Stimulated activated CD4-positive, alpha-beta T cell treated with anti-CD3 and anti-CD28 coated beads, Interleukin-2, amount 100 ng/mL, for 4 hours (primary cell): ENCODE measurements around the gene ODC1.
"Not testable (repeated sequence)": the region's sequence is repeated elsewhere in the genome, so short reads cannot be mapped to it uniquely, and the experiment has no call there.

Experiments
- DNase-seq: peaks from one replicate; pipeline ENCODE4 v3.0.0-alpha.2; 2020; ENCODE audit warnings: low read depth

ODC1 gene

DNA sequence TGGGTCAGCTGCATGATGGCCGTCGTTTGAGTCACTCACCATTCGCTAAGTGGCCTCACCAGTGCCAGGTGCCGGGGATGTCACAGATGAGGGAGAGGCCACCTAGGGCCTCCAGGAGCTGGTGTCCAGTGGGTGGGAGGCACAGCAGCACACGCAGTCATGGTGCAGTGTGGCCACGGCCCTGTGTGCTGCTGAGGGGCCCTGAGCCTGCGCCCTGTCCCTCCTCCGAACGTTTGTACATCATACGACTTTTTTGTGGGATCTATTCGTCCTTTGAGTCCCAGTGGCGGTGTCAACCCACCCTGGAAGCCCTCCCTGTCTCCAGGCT is 30.1 kb upstream of the ODC1 start:
- DNase-seq, result no peak

DNA sequence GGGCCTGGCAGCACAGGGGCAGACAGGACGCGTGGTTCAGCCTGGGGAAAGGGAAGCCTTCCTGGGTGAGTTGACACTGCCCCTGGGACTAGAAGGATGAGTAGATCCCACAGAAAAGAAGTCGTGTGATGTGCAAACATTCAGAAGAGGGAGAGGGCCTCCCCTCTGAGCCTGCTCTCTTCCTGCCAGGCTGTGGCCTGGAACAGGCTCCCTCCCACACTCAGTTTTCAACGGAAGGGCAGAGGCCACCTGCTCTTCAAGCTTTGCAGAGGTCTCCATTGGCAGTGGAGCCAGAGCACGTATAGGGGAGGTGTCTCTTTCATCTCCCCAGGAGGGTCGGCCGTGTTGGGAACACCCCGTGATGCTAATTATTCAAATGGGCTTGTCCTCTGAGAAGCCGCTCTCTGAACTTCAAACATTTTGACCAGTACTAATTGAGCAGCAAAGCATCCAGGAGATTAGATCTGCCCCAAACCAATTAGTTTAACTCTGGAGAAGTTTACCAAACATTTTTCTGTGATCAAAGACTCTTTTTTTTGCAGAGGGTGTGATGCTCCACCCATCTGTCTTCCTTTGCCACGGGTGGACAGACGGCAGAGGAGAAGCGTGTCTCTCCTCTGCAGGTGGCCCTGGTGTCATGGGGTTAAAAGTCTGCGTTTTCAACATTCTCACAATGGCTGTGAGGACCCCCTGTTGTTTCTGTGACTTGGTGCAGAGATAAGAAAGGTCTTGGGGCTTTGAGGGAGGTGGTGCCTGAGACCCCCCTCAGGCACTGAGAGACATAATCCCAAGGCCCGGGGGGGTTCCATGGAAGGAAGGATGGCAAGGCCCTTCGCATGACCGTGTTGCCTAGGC is 29.5 kb upstream of the ODC1 start:
- DNase-seq, result no peak

DNA sequence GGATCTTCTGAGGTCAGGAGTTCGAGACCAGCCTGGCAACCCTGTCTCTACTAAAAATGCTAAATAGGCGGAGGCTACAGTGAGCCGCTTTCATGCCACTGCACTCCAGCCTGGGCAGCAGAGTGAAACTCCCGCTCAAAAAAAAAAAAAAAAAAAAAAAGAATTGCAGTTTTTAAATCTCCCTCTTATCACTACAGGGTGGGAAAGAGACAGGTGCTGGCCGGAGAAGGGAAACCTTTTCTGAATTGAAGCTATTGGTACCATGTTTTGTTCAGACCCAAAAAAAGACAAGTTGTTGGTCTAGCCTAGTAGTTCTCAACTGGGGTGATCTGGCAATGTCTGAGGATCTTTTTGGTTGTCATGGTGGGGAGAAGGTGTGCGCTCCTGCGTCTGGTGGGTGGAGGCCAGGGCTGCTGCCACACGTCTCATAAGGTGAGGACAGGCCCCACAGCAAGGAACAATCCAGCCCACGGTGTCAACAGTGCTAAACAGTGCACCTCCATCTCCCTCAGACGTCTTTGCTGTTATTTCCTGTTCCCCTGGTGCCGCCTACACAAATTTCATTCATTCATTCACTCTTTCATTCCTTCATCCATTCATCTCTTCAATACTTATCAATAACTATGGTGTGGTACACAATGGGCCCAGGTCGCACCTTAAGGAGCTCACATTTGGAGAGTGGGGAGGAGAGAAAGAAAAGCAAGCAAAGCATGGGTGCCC is 28.8 kb upstream of the ODC1 start:
- no peak for DNase-seq

GRCh38 chr2:10475811-10476660 is 27.9 kb upstream of the ODC1 start:
- no peak for DNase-seq

DNA sequence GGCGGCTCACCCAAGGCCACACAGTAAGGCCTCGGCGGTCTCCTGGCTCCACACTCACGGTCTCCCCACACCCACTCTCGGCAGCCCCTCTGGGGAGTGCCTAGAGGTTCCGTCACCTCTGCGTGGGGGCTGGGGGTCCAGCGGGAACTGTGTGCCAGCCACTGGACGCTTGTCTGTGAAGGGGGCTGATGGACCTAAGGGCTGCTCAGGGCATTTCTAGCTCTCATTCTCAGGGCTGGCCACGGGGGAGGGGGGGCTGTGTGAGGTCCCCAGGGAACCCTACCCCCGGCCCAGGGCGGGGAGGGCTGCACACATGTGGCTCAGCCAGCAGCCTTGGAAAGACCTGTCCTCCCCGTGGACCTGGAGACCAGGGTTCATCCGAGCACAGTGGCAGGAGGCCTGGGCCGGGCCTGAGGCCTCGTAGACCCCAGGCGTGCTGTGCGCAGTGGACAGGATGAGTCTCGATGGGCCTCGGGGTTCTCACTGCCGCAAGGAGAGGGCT is 27.1 kb upstream of the ODC1 start:
- no peak for DNase-seq

GRCh38 chr2:10473121-10473756 is 25.1 kb upstream of the ODC1 start:
- DNase-seq, result no peak

GRCh38 chr2:10471955-10472354 is 23.8 kb upstream of the ODC1 start:
- DNase-seq, result no peak

GRCh38 chr2:10471046-10471571 is 23.0 kb upstream of the ODC1 start:
- no peak for DNase-seq

GRCh38 chr2:10469955-10470608 is 22.0 kb upstream of the ODC1 start:
- DNase-seq, result no peak

DNA sequence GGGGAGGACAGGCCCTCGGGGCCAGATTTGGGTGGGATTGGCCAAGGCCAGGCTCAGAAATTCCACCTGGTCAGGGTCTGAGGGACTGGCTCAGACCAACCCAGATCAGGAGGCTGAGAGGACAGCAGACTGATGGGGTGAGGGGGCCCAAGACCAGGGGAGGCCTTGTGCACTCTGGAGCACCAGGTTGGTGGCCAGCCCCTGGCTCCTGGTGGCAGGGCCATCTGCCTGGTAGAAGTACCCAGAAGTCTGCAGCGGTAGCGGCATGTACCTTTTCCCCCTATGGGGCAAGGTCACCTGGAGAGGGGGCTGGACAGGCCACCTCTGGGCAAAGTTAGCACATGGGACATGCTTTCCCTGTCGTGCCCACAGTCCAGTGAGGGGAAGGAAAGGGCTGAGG is 21.2 kb upstream of the ODC1 start:
- no peak for DNase-seq

DNA sequence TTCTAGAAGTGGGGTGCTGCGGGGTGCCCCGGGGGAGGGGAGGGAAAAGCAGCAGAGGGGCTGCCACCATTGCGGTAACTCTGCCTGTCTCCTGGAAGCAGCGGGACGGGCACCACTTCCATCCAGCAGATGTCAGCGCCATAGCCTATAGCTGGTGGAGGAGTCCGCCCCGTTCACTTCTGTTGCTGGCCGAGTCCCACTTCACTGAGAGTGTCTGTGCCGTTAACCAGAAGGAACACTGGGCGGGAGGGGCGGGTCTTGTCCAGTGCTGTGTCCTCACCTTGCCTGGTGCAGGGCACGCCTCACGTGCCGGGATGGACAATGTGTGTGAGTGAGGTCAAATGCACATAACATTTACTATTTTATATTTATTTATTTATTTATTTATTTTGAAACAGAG is 19.3 kb upstream of the ODC1 start:
- DNase-seq, result no peak

GRCh38 chr2:10466801-10467200 is 18.7 kb upstream of the ODC1 start:
- no peak for DNase-seq

- DNase-seq, result no peak
Observed at GRCh38 chr2:10465910-10466309, 17.8 kb upstream of the ODC1 start.

- DNase-seq, result no peak
Observed at GRCh38 chr2:10462178-10463083, 14.3 kb upstream of the ODC1 start.

DNA sequence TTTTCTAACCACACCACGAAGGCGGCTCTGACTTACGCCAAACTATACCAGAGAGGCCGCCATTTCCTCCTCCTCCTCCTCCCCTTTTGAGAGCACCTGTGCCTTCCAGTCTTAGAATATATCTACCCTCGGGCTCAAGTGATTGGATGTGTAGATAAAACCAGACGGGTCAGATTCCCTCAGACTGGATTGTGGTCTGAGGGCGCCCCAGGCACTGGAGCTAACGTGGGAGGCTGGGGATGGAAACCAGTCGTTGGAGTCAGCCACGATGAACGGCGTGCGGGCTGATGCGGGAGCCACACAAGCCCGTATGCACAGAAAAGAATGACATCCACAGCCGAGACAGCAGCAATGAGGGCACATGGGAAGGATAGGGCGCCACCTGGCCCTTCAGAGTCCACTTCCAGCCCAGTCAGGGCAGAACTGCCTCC is 12.3 kb upstream of the ODC1 start:
- no peak for DNase-seq

DNA sequence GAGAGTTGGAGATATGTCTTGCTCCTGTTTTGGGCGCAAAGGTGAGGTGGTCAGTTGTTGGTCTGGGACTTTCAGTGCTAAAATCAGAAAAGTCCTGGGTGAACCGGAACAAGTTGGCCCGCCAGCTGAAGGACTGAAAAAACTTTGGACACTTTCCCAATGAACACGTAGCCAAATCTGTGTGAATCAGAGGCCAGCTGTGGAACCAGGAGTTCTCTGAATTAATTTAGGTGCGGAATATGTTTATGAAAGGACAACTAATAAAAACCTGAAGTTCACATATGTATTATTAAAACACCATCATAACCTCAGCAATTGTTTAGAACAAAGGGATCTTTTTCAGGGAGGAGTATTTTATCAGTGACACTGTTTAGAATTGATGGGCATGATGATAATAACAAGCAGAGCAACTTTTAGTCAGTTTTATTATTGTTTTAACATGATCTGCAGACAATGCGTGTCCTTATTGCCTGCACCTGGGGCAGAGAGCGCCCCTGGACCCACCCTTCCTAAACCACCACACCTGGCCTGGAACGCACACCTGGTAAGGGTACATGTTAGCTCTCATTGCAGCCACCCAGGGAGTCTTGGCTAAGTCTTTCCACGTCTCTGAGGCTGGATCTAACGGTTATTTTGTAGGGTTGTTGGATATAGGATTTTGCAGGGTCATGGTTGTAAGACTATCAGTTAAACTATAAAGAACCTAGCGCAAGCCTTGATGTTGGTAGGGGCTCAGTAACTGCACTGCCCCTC is 9.9 kb upstream of the ODC1 start:
- no peak for DNase-seq

GRCh38 chr2:10457195-10457594 is 9.1 kb upstream of the ODC1 start:
- not testable (repeated sequence) for DNase-seq

- DNase-seq, result no peak
Observed at GRCh38 chr2:10454505-10454904, 6.4 kb upstream of the ODC1 start.

DNA sequence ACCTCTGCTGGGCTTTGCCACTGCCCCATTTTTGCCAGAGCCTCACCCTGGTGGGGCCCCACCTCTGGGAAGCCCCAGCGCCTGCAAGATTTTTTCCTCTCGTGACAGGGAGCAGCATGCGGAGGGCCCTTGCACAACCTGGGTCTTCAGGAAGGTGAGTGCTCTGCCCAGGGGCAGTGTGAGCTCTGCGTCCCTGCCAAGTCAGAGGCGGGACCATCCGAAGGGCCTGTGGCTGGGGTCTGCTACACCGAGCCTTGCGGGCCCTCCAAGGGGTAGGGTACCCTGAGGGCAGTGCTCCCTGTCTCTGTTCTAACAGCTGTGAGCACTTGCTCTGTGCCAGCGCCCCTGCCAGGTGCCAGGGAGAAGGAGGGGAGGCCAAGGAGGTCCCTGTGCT is 5.8 kb upstream of the ODC1 start:
- no peak for DNase-seq
